OCI-LY7 (cell line): ENCODE data around the gene CNTN2. TPM values are rescaled to one million over a fixed set of nuclear protein-coding genes. Genes with fewer than 3 reads are reported as not detected.

ENCODE experiments used
- BruUV-seq: library from RNA; stranded (reverse); fragments of 400-500 nt; replicated peaks from 2 replicates; lab custom pipeline; 2021; lab: Mats Ljungman, UMichigan
- CTCF ChIA-PET: fragments of 300-600 bp; sonication (Branson Sonifier 250); formaldehyde crosslinking; loops from one replicate; lab custom pipeline; 2022; ENCODE audit warnings: antibody characterized with exemption; ENCODE audit not compliant: unreplicated experiment; lab: Charles Lee
- POLR2A ChIA-PET: fragments of 300-600 bp; sonication (Branson Sonifier 250); formaldehyde crosslinking; loops from one replicate; lab custom pipeline; 2022; ENCODE audit warnings: antibody characterized with exemption; lab: Charles Lee
- DNase-seq: peaks from one replicate; pipeline ENCODE4 v3.0.0-alpha.2; 2015; ENCODE audit warnings: low spot score
- H2AFZ ChIP-seq: fragments of 200-600 bp; sonication (generic), shearing (Covaris generic); 2 replicates; pipeline ENCODE4 v1.6.1; 2014; ENCODE audit warnings: mild to moderate bottlenecking, antibody characterized with exemption, low read length, moderate library complexity
- H3K27ac ChIP-seq: fragments of 200-600 bp; sonication (generic); 2 replicates; pipeline ENCODE4 v1.5.1; 2014; ENCODE audit warnings: mixed run types, low read depth, mild to moderate bottlenecking, moderate library complexity, low read length, inconsistent platforms; ENCODE audit not compliant: poor library complexity, severe bottlenecking
- H3K36me3 ChIP-seq: fragments of 200-600 bp; sonication (generic); 2 replicates; pipeline ENCODE4 v1.6.1; 2014; ENCODE audit warnings: mild to moderate bottlenecking, antibody characterized with exemption, low read length, moderate library complexity, mixed read lengths; ENCODE audit not compliant: insufficient read depth
- H3K4me1 ChIP-seq: fragments of 200-600 bp; sonication (generic); 2 replicates; pipeline ENCODE4 v1.5.1; 2014; ENCODE audit warnings: mild to moderate bottlenecking, low read length; ENCODE audit not compliant: insufficient read depth, poor library complexity, severe bottlenecking
- H3K4me2 ChIP-seq: fragments of 200-600 bp; sonication (generic); 2 replicates; pipeline ENCODE4 v1.6.1; 2014; ENCODE audit warnings: mild to moderate bottlenecking, low read length
- H3K4me3 ChIP-seq: fragments of 200-600 bp; sonication (generic); 2 replicates; pipeline ENCODE4 v1.5.1; 2014; ENCODE audit warnings: mild to moderate bottlenecking, low read depth, low read length; ENCODE audit not compliant: poor library complexity, severe bottlenecking
- H3K79me2 ChIP-seq: fragments of 200-600 bp; sonication (generic); 2 replicates; pipeline ENCODE4 v1.6.1; 2016; ENCODE audit warnings: low read depth, mild to moderate bottlenecking, low read length, moderate library complexity, mixed read lengths; ENCODE audit not compliant: insufficient read depth
- H3K9me2 ChIP-seq: fragments of 200-600 bp; sonication (generic); 2 replicates; pipeline ENCODE4 v1.6.1; 2016; ENCODE audit warnings: mild to moderate bottlenecking, low read length, mixed read lengths; ENCODE audit not compliant: insufficient read depth
- H3K9me3 ChIP-seq: fragments of 200-600 bp; sonication (generic); 2 replicates; pipeline ENCODE4 v1.6.1; 2014; ENCODE audit warnings: mild to moderate bottlenecking, mixed run types, low read length, mixed read lengths
- H4K20me1 ChIP-seq: fragments of 200-600 bp; sonication (generic); 2 replicates; pipeline ENCODE4 v1.6.1; 2014; ENCODE audit warnings: mild to moderate bottlenecking, antibody characterized with exemption, low read length, moderate library complexity, mixed read lengths; ENCODE audit not compliant: insufficient read depth
- CTCF ChIP-seq: fragments of 200-600 bp; sonication (generic); conservative IDR thresholded peaks from 2 replicates; pipeline ENCODE4 v1.5.1; 2014; ENCODE audit warnings: mild to moderate bottlenecking, antibody characterized with exemption, low read length, moderate library complexity, mixed read lengths
- EZH2phosphoT487 ChIP-seq: fragments of 200-600 bp; sonication (generic); IDR thresholded peaks from 2 replicates; pipeline ENCODE4 v1.6.1; 2018; ENCODE audit warnings: low read depth, borderline replicate concordance, mild to moderate bottlenecking, mixed run types, antibody characterized with exemption, low read length, moderate library complexity, mixed read lengths
- intact Hi-C: fragments of 100-400 bp; cut with micrococcal nuclease; formaldehyde crosslinking; loops from one replicate; pipeline ENCODE4 v1.10.0; 2022; ENCODE audit not compliant: unreplicated experiment
- total RNA-seq, 2 experiments: library from RNA; depleted of rRNA in 1 of 2; stranded (reverse); fragments of >200 nt in 1 of 2; shearing (Covaris generic) in 1 of 2; gene quantifications; 2 replicates each; pipeline ENCODE4 v1.2.3, GENCODE V29; 2014 to 2022

Gene CNTN2
- total RNA-seq, 2 experiments from 2014 or later = not detected

GRCh38 chr1:205071028-205071409 lies 28.0 kb downstream of the CNTN2 start:
- TF ChIP-seq EZH2phosphoT487 = no peak
- no peak for TF ChIP-seq CTCF
- H3K4me3 ChIP-seq = no peak overlapping the region
- H2AFZ ChIP-seq = no peak overlapping the region
- H3K9me3 ChIP-seq = no peaks in the 10 kb centered on the region
- no peaks in the 10 kb centered on the region for H3K9me2 ChIP-seq
- CTCF ChIA-PET = no interaction called here
- no peak overlapping the region for H3K27ac ChIP-seq
- no peaks in the 10 kb centered on the region for H3K36me3 ChIP-seq
- no peak for DNase-seq
- no peak overlapping the region for H3K4me2 ChIP-seq
- POLR2A ChIA-PET = no interaction called here
- no peaks in the 10 kb centered on the region for H3K4me1 ChIP-seq
- no TSS peak for BruUV-seq
- H4K20me1 ChIP-seq = no peaks in the 10 kb centered on the region
- H3K79me2 ChIP-seq = no peaks in the 10 kb centered on the region
- intact Hi-C loops = no loop called here

- no peak for TF ChIP-seq CTCF
- TF ChIP-seq EZH2phosphoT487 = no peak
- H2AFZ ChIP-seq = no peak overlapping the region
- H3K27ac ChIP-seq = no peak overlapping the region
- no peaks in the 10 kb centered on the region for H3K4me1 ChIP-seq
- H3K79me2 ChIP-seq = no peaks in the 10 kb centered on the region
- H3K4me3 ChIP-seq = no peak overlapping the region
- POLR2A ChIA-PET = no interaction called here
- BruUV-seq = no TSS peak
- DNase-seq = no peak
- H3K9me3 ChIP-seq = no peaks in the 10 kb centered on the region
- H4K20me1 ChIP-seq = no peaks in the 10 kb centered on the region
- H3K9me2 ChIP-seq = no peaks in the 10 kb centered on the region
- CTCF ChIA-PET = no interaction called here
- no peak overlapping the region for H3K4me2 ChIP-seq
- H3K36me3 ChIP-seq = no peaks in the 10 kb centered on the region
- intact Hi-C loops = no loop called here
Observed at GRCh38 chr1:205071801-205072200, 28.8 kb downstream of the CNTN2 start.

- Histone ChIP-seq H2AFZ (no peak overlapping the region), H3K4me1 (no peaks in the 10 kb centered on the region), H3K27ac (no peak overlapping the region), H3K4me2 (no peak overlapping the region), H3K9me3 (no peaks in the 10 kb centered on the region), H3K4me3 (no peak overlapping the region), H3K9me2 (no peaks in the 10 kb centered on the region), H4K20me1 (no peaks in the 10 kb centered on the region), H3K79me2 (no peaks in the 10 kb centered on the region), H3K36me3 (no peaks in the 10 kb centered on the region)
- no peak for DNase-seq
- intact Hi-C loops = no loop called here
- BruUV-seq = no TSS peak
- CTCF ChIA-PET = no interaction called here
- POLR2A ChIA-PET = no interaction called here
- no peak for TF ChIP-seq CTCF
- TF ChIP-seq EZH2phosphoT487 = no peak
Observed at GRCh38 chr1:205072286-205072685, 29.3 kb downstream of the CNTN2 start.
